Ovary (tissue), 3 donors: ENCODE measurements around the gene LRCH1.
"Not testable (repeated sequence)": the region's sequence is repeated elsewhere in the genome, so short reads cannot be mapped to it uniquely, and the experiment has no call there.

Experiments
- CTCF ChIP-seq, 3 donors: fragments of 450-650 bp in 2 of 3; fragments of 200-600 bp in 1 of 3; IDR thresholded peaks; one replicate each; pipeline versions ENCODE4 v1.5.1 to v1.8.0; 2016 to 2022; ENCODE audit warnings: antibody characterized with exemption in 3 of 3, mild to moderate bottlenecking in 1 of 3
- EP300 ChIP-seq: sonication (generic); formaldehyde crosslinking; IDR thresholded peaks from one replicate; pipeline ENCODE4 v1.6.1; 2017; ENCODE audit warnings: antibody characterized with exemption
- POLR2A ChIP-seq: fragments of 450-650 bp; IDR thresholded peaks from one replicate; pipeline ENCODE4 v1.6.1; 2017; ENCODE audit warnings: antibody characterized with exemption, mild to moderate bottlenecking, moderate library complexity
- donor health status: DM: no; HTN: no; CAD: no.

- TF ChIP-seq CTCF (IDR thresholded peaks at IDR 0.05); EP300; POLR2A: not testable (repeated sequence)
Measured at GRCh38 chr13:46517748-46518147, 35.2 kb upstream of the LRCH1 start.
